Activated CD8-positive, alpha-beta T cell treated with anti-CD3 and anti-CD28 coated beads for 36 hours (primary cell): Measurements from ENCODE around the gene RALGDS. TPM values are rescaled to one million over a fixed set of nuclear protein-coding genes. Genes with fewer than 3 reads are reported as not detected.

Experiments used
- ATAC-seq: fragments of 200-7000 bp; cut with Tn5 transposase; one replicate; pipeline ENCODE4 v1.10.0; 2021; ENCODE audit warnings: mild to moderate bottlenecking, moderate library complexity
- CTCF ChIA-PET: fragments of 350-600 bp; sonication (Branson Sonifier 250); formaldehyde crosslinking; loops from one replicate; lab custom pipeline; 2021; ENCODE audit warnings: antibody characterized with exemption; lab: Charles Lee
- POLR2A ChIA-PET: fragments of 350-600 bp; sonication (Branson Sonifier 250); formaldehyde crosslinking; loops from one replicate; lab custom pipeline; 2021; ENCODE audit warnings: antibody characterized with exemption; lab: Charles Lee
- DNase-seq: peaks from one replicate; pipeline ENCODE4 v3.0.0-alpha.2; 2020
- H3K27ac Mint-ChIP-seq: one replicate; pipeline ENCODE4 v1.8.0; 2021; ENCODE audit warnings: mild to moderate bottlenecking, mixed read lengths
- H3K27me3 Mint-ChIP-seq: one replicate; pipeline ENCODE4 v1.8.0; 2021; ENCODE audit warnings: mixed read lengths
- H3K36me3 Mint-ChIP-seq: one replicate; pipeline ENCODE4 v1.8.0; 2021; ENCODE audit warnings: low read depth, mixed read lengths
- H3K4me1 Mint-ChIP-seq: one replicate; pipeline ENCODE4 v1.8.0; 2021; ENCODE audit warnings: low read depth, mixed read lengths
- H3K4me3 Mint-ChIP-seq: one replicate; pipeline ENCODE4 v1.8.0; 2021; ENCODE audit warnings: mild to moderate bottlenecking, moderate library complexity, mixed read lengths
- H3K9me3 Mint-ChIP-seq: one replicate; pipeline ENCODE4 v1.8.0; 2021; ENCODE audit warnings: mixed read lengths
- intact Hi-C: fragments of 100-400 bp; cut with micrococcal nuclease; formaldehyde crosslinking; loops from one replicate; pipeline ENCODE4 v1.10.0; 2022
- total RNA-seq, 2 experiments: library from RNA; stranded (reverse); gene quantifications; one replicate each; pipeline ENCODE4 v1.2.3, GENCODE V29; 2021
- TF ChIP-seq, protein P1 (sequence below): fragments of 200-600 bp; IDR thresholded peaks from one replicate; pipeline ENCODE4 v1.8.0; 2022; ENCODE audit warnings: antibody characterized with exemption, mild to moderate bottlenecking

The RALGDS gene
- total RNA-seq, 2 experiments from 2014 or later = 80.5 to 88.2 TPM

- Mint-ChIP-seq H3K36me3 (peaks cover 19% of the 10 kb centered on the region), H3K4me3 (peak overlapping the region; percentile 58), H3K4me1 (peaks cover 81% of the 10 kb centered on the region), H3K27ac (peak overlapping the region; percentile 82), H3K9me3 (no peaks in the 10 kb centered on the region), H3K27me3 (no peaks in the 10 kb centered on the region)
- ATAC-seq (no peak), DNase-seq (no peak)
- intact Hi-C loops = no loop called here
- ChIA-PET POLR2A (interaction anchor here (0.7 to 1.6 kb wide), 4 partner anchors 7 to 21 kb away, joined by 3 to 5 read pairs (median 4); no protein-coding TSS in a partner anchor), CTCF (interaction anchor here (12.6 kb wide), 1 partner anchor 19 kb away, joined by 177 read pairs; no protein-coding TSS in a partner anchor)
- TF ChIP-seq, protein P1, sequence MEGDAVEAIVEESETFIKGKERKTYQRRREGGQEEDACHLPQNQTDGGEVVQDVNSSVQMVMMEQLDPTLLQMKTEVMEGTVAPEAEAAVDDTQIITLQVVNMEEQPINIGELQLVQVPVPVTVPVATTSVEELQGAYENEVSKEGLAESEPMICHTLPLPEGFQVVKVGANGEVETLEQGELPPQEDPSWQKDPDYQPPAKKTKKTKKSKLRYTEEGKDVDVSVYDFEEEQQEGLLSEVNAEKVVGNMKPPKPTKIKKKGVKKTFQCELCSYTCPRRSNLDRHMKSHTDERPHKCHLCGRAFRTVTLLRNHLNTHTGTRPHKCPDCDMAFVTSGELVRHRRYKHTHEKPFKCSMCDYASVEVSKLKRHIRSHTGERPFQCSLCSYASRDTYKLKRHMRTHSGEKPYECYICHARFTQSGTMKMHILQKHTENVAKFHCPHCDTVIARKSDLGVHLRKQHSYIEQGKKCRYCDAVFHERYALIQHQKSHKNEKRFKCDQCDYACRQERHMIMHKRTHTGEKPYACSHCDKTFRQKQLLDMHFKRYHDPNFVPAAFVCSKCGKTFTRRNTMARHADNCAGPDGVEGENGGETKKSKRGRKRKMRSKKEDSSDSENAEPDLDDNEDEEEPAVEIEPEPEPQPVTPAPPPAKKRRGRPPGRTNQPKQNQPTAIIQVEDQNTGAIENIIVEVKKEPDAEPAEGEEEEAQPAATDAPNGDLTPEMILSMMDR = no peak
Observed at GRCh38 chr9:133126697-133127339, 5.8 kb upstream of the RALGDS start.

DNA sequence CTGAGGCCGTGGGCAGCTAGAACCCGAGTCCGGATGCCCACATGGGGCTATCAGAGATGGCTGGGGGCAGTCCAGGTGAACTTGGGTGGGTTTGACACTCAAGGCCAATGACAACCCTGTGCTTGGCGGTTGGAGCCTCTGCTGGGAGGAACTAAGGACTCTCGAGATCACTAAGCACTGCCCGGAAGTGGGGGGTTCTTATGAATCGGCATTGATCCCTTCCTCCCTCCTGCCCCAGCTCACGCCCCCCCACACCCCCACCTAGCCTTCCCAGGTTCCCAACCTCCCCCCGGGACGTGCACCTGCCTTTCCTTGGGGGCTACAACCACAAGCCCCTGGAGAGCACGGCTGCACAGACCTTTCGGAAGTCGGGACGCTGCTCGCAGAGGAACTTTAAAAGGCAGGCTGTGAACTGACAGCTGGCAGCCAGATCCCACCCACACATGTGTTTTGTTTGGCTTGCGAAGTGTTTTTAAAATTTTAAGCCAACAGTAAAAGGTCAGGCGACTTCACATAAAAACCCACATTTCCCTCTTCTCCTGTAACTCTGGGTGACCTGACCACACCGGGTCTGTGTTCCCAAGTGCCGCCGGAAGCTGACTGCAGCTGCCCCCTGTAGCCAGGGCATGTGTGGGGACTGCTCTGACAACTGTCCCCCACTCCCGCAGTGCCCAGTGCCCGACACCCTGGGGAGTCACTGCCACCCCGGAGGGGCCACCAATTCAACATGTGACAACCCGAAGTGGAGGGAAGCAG lies 5.1 kb upstream of the RALGDS start:
- Mint-ChIP-seq H3K4me1 (peaks cover 80% of the 10 kb centered on the region), H3K9me3 (no peaks in the 10 kb centered on the region), H3K36me3 (peaks cover 19% of the 10 kb centered on the region), H3K4me3 (peak overlapping the region; percentile 58), H3K27me3 (no peaks in the 10 kb centered on the region), H3K27ac (peak overlapping the region; percentile 82)
- intact Hi-C loops = no loop called here
- ChIA-PET POLR2A (interaction anchor here (0.6 to 1.6 kb wide), 7 partner anchors 8 to 32 kb away, joined by 3 to 5 read pairs (median 3); no protein-coding TSS in a partner anchor), CTCF (interaction anchor here (12.6 kb wide), 1 partner anchor 20 kb away, joined by 177 read pairs; no protein-coding TSS in a partner anchor)
- ATAC-seq = peak; percentile 8
- TF ChIP-seq, protein P1 = no peak
- peak; percentile 64 for DNase-seq

DNA sequence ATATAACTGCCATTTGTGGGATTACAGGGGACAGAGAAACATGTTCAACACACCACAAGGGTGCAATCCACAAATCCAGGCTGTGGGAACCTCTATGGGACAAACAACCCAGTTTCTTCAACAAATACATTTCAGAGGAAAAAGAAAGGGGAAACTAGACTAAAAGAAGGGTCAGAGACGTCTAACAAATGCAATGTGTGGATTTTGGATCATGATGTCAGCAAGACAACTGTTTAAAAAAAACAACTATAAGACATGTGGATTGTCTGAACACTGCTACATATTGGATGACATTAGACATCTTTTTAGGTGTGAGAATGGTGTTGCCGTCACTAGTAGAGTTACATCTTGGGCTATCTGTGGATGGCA lies 3.9 kb upstream of the RALGDS start:
- H3K4me1 Mint-ChIP-seq = peaks cover 72% of the 10 kb centered on the region
- ChIA-PET POLR2A (interaction anchor here (0.9 to 1.3 kb wide), 2 partner anchors 8 to 9 kb away, joined by 3 read pairs; no protein-coding TSS in a partner anchor), CTCF (interaction anchor here (12.6 kb wide), 1 partner anchor 21 kb away, joined by 177 read pairs; no protein-coding TSS in a partner anchor)
- no peaks in the 10 kb centered on the region for H3K9me3 Mint-ChIP-seq
- ATAC-seq (no peak), DNase-seq (no peak)
- H3K27ac Mint-ChIP-seq = peak overlapping the region; percentile 4
- H3K27me3 Mint-ChIP-seq = no peaks in the 10 kb centered on the region
- H3K4me3 Mint-ChIP-seq = no peak overlapping the region
- peaks cover 14% of the 10 kb centered on the region for H3K36me3 Mint-ChIP-seq
- intact Hi-C loops = no loop called here
- TF ChIP-seq, protein P1 = no peak

DNA sequence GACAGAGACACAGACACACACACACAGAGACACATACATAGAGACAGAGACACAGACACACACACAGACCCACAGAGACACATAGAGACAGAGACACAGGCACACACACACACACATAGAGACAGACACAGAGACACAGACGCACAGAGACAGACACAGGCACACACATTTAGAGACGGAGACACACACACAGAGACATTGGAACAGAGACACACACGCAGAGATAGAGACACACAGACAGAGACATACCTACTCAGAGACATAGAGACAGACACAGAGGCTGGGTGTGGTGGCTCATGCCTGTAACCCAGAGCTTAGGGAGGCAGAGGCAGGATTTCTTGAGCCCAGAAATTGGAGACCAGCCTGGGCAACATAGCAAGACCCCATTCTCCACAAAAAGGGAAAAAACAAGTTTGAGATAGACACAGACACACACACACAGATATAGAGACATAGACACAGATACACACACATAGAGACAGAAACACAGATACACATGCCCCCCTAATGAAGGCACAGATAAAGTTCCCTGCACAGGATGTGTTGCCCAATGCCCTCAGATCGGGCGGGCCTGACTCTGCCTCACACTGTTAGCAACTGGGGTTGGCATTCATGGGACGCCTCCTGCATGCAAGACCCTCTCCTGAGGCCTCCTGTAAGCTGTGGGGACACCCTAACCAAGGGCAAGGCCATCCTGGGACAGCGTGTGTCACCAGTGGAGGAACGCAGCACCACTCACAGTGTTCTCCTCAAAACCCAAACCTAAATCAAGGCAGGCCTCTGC lies 3.3 kb upstream of the RALGDS start:
- TF ChIP-seq, protein P1 = no peak
- no peaks in the 10 kb centered on the region for H3K27me3 Mint-ChIP-seq
- peaks cover 70% of the 10 kb centered on the region for H3K4me1 Mint-ChIP-seq
- ChIA-PET POLR2A (interaction anchor here (1.3 kb wide), 1 partner anchor 9 kb away, joined by 3 read pairs; no protein-coding TSS in a partner anchor), CTCF (interaction anchor here (0.7 kb wide), 1 partner anchor 20 kb away, joined by 4 read pairs; no protein-coding TSS in a partner anchor)
- intact Hi-C loops = no loop called here
- ATAC-seq = no peak
- DNase-seq = no peak
- peak overlapping the region; percentile 44 for H3K27ac Mint-ChIP-seq
- no peaks in the 10 kb centered on the region for H3K9me3 Mint-ChIP-seq
- H3K4me3 Mint-ChIP-seq = no peak overlapping the region
- peaks cover 12% of the 10 kb centered on the region for H3K36me3 Mint-ChIP-seq
